Neural cell (in vitro differentiated cells): ENCODE measurements around the gene CLC. TPM values are rescaled to one million over a fixed set of nuclear protein-coding genes. Genes with fewer than 3 reads are reported as not detected.
A peak's percentile ranks its signal among the peaks of the same experiment; 100 is the strongest.

Source experiments
- H2AFZ ChIP-seq: fragments of 200-600, 300-800 bp; sonication (generic), shearing (Covaris generic); 2 replicates; pipeline ENCODE4 v1.6.0; 2014; ENCODE audit warnings: low read depth, mild to moderate bottlenecking, antibody characterized with exemption, low read length, moderate library complexity
- H3F3A ChIP-seq: fragments of 200-600 bp; shearing (Covaris generic); 2 replicates; pipeline ENCODE4 v1.6.1; 2016; ENCODE audit warnings: mild to moderate bottlenecking, moderate library complexity, mixed read lengths, antibody characterized with exemption, low read length; ENCODE audit not compliant: insufficient read depth, poor library complexity, severe bottlenecking
- H3K27ac ChIP-seq: fragments of 200-600, 300-800 bp; sonication (generic), shearing (Covaris generic); 2 replicates; pipeline ENCODE4 v1.5.1; 2014; ENCODE audit warnings: mild to moderate bottlenecking, low read length, moderate library complexity
- H3K27me3 ChIP-seq: fragments of 300-800, 200-600 bp; sonication (generic), shearing (Covaris generic); 2 replicates; pipeline ENCODE4 v1.6.0; 2014; ENCODE audit warnings: mild to moderate bottlenecking, low read depth, low read length, moderate library complexity; ENCODE audit not compliant: insufficient read depth
- H3K36me3 ChIP-seq: fragments of 300-800, 200-600 bp; sonication (generic), shearing (Covaris generic); 2 replicates; pipeline ENCODE4 v1.5.1; 2014; ENCODE audit warnings: mild to moderate bottlenecking, antibody characterized with exemption, low read length, moderate library complexity; ENCODE audit not compliant: insufficient read depth
- H3K4me2 ChIP-seq: fragments of 300-800, 200-600 bp; sonication (generic), shearing (Covaris generic); 2 replicates; pipeline ENCODE4 v1.6.0; 2014; ENCODE audit warnings: mild to moderate bottlenecking, low read length
- H3K4me3 ChIP-seq: fragments of 300-800, 200-600 bp; sonication (generic), shearing (Covaris generic); 2 replicates; pipeline ENCODE4 v1.5.1; 2014; ENCODE audit warnings: mild to moderate bottlenecking, low read length, moderate library complexity
- H3K79me2 ChIP-seq: fragments of 200-600 bp; shearing (Covaris generic); replicated peaks from 2 replicates; pipeline ENCODE4 v1.6.0; 2014; ENCODE audit warnings: mild to moderate bottlenecking, low read length, moderate library complexity; ENCODE audit not compliant: insufficient read depth
- H3K9ac ChIP-seq: fragments of 300-800, 200-600 bp; sonication (generic), shearing (Covaris generic); 2 replicates; pipeline ENCODE4 v1.6.1; 2016; ENCODE audit warnings: mild to moderate bottlenecking, low read length, mixed read lengths
- H3K9me2 ChIP-seq: fragments of 200-600 bp; shearing (Covaris generic); 2 replicates; pipeline ENCODE4 v1.6.1; 2016; ENCODE audit warnings: mild to moderate bottlenecking, low read length, mixed read lengths; ENCODE audit not compliant: insufficient read depth
- H3K9me3 ChIP-seq: fragments of 200-600, 300-800 bp; sonication (generic), shearing (Covaris generic); 2 replicates; pipeline ENCODE4 v1.6.1; 2016; ENCODE audit warnings: mild to moderate bottlenecking, mixed run types, low read length, moderate library complexity, mixed read lengths
- H4K20me1 ChIP-seq: fragments of 200-600 bp; shearing (Covaris generic); 2 replicates; pipeline ENCODE4 v1.6.1; 2016; ENCODE audit warnings: mild to moderate bottlenecking, mixed run types; ENCODE audit not compliant: insufficient read depth
- EP300 ChIP-seq: fragments of 450-650 bp; conservative IDR thresholded peaks from 2 replicates; pipeline ENCODE4 v1.6.1; 2014; ENCODE audit warnings: antibody characterized with exemption, mild to moderate bottlenecking, moderate library complexity; ENCODE audit not compliant: poor library complexity, severe bottlenecking
- EZH2 ChIP-seq: fragments of 200-600, 300-800 bp; shearing (Covaris generic), sonication (generic); IDR thresholded peaks from 2 replicates; pipeline ENCODE4 v1.6.1; 2014; ENCODE audit warnings: antibody characterized with exemption, low read length, borderline replicate concordance, mild to moderate bottlenecking; ENCODE audit not compliant: insufficient read depth, poor library complexity, severe bottlenecking
- MXI1 ChIP-seq: fragments of 450-650 bp; conservative IDR thresholded peaks from 2 replicates; pipeline ENCODE4 v1.6.1; 2014; ENCODE audit warnings: antibody characterized with exemption, mild to moderate bottlenecking; ENCODE audit not compliant: poor library complexity, severe bottlenecking
- POLR2AphosphoS5 ChIP-seq: IDR thresholded peaks from 2 replicates; pipeline ENCODE4 v1.6.1; 2012
- RAD21 ChIP-seq: fragments of 450-650 bp; conservative IDR thresholded peaks from 2 replicates; pipeline ENCODE4 v1.6.1; 2014; ENCODE audit warnings: antibody characterized with exemption, mild to moderate bottlenecking, moderate library complexity
- SMC3 ChIP-seq: fragments of 450-650 bp; conservative IDR thresholded peaks from 2 replicates; pipeline ENCODE4 v1.6.1; 2014; ENCODE audit warnings: antibody characterized with exemption, mild to moderate bottlenecking, moderate library complexity; ENCODE audit not compliant: poor library complexity
- TAF1 ChIP-seq: IDR thresholded peaks from 2 replicates; pipeline ENCODE4 v1.6.1; 2012; ENCODE audit warnings: low read depth
- polyA plus RNA-seq: library from polyadenylated mRNA; depleted of rRNA; stranded (reverse); fragments of >200 nt; gene quantifications from 2 replicates; pipeline ENCODE4 v1.2.3, GENCODE V29; 2014
- TF ChIP-seq, protein P1 (sequence below): IDR thresholded peaks from 2 replicates; pipeline ENCODE4 v1.6.1; 2012; ENCODE audit warnings: borderline replicate concordance
- TF ChIP-seq, protein P2 (sequence below): fragments of 450-650 bp; IDR thresholded peaks from 2 replicates; pipeline ENCODE4 v1.5.1; 2014; ENCODE audit warnings: antibody characterized with exemption, mild to moderate bottlenecking, moderate library complexity; ENCODE audit not compliant: poor library complexity, severe bottlenecking

The CLC gene
- polyA plus RNA-seq, 1 donor from 2014 or later, result 1.1 TPM

DNA sequence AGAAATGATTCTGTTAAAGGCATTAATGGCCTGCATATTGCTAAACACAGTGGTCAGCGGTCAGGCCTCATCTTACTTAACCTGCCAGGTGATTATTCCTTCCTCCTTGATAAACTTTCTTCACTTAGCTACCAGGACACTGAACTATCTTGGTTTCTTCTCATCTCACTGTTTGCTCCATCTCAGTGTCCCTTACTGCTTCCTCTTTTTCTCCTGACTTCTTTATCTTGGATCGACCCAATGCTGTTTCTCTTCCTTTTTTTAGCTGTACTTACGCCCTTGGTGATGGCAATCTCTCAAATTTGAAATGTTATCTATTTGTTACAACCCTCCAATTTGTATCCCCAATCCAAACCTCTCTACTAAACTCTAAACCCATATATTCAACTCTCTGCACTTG is 7.8 kb upstream of the CLC start:
- Histone ChIP-seq H3K9ac (no peak overlapping the region), H2AFZ (no peak overlapping the region), H3K79me2 (no peaks in the 10 kb centered on the region), H3K27ac (no peak overlapping the region), H3K9me2 (no peaks in the 10 kb centered on the region), H3K36me3 (no peaks in the 10 kb centered on the region), H3K4me3 (no peak overlapping the region), H3K27me3 (no peaks in the 10 kb centered on the region), H3K9me3 (no peaks in the 10 kb centered on the region), H3K4me2 (no peak overlapping the region), H3F3A (no peaks in the 10 kb centered on the region), H4K20me1 (no peaks in the 10 kb centered on the region)
- no peak for TF ChIP-seq RAD21
- TF ChIP-seq, protein P1, sequence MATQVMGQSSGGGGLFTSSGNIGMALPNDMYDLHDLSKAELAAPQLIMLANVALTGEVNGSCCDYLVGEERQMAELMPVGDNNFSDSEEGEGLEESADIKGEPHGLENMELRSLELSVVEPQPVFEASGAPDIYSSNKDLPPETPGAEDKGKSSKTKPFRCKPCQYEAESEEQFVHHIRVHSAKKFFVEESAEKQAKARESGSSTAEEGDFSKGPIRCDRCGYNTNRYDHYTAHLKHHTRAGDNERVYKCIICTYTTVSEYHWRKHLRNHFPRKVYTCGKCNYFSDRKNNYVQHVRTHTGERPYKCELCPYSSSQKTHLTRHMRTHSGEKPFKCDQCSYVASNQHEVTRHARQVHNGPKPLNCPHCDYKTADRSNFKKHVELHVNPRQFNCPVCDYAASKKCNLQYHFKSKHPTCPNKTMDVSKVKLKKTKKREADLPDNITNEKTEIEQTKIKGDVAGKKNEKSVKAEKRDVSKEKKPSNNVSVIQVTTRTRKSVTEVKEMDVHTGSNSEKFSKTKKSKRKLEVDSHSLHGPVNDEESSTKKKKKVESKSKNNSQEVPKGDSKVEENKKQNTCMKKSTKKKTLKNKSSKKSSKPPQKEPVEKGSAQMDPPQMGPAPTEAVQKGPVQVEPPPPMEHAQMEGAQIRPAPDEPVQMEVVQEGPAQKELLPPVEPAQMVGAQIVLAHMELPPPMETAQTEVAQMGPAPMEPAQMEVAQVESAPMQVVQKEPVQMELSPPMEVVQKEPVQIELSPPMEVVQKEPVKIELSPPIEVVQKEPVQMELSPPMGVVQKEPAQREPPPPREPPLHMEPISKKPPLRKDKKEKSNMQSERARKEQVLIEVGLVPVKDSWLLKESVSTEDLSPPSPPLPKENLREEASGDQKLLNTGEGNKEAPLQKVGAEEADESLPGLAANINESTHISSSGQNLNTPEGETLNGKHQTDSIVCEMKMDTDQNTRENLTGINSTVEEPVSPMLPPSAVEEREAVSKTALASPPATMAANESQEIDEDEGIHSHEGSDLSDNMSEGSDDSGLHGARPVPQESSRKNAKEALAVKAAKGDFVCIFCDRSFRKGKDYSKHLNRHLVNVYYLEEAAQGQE, result no peak
- TF ChIP-seq TAF1, result no peak
- no peak for TF ChIP-seq EZH2
- no peak for TF ChIP-seq EP300
- no peak for TF ChIP-seq MXI1
- TF ChIP-seq POLR2AphosphoS5, result no peak
- TF ChIP-seq, protein P2, sequence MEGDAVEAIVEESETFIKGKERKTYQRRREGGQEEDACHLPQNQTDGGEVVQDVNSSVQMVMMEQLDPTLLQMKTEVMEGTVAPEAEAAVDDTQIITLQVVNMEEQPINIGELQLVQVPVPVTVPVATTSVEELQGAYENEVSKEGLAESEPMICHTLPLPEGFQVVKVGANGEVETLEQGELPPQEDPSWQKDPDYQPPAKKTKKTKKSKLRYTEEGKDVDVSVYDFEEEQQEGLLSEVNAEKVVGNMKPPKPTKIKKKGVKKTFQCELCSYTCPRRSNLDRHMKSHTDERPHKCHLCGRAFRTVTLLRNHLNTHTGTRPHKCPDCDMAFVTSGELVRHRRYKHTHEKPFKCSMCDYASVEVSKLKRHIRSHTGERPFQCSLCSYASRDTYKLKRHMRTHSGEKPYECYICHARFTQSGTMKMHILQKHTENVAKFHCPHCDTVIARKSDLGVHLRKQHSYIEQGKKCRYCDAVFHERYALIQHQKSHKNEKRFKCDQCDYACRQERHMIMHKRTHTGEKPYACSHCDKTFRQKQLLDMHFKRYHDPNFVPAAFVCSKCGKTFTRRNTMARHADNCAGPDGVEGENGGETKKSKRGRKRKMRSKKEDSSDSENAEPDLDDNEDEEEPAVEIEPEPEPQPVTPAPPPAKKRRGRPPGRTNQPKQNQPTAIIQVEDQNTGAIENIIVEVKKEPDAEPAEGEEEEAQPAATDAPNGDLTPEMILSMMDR, result no peak
- TF ChIP-seq SMC3, result no peak

DNA sequence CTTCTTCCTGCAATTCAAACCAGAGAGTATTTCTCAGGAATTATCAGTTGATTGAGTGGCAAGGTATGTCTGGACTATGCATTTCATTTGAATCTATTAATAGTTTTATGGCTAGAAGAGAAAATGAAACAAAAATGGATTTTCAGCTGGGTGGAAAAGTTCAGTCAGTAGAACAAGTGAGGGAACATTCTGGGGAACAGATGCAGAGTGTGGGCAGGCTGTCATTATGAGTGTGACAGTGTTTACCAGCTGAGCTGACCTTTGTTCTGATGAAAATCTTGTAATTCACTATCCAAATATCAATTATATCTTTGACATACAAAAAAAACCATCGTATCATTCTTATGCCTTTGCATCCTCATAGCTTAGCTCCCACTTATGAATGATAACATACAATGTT is 2.6 kb upstream of the CLC start:
- no peak overlapping the region for H3K9ac ChIP-seq
- no peak overlapping the region for H3K4me3 ChIP-seq
- H3K9me2 ChIP-seq, result no peaks in the 10 kb centered on the region
- TF ChIP-seq EP300 (no peak), TAF1 (no peak), MXI1 (no peak), POLR2AphosphoS5 (no peak), SMC3 (no peak), EZH2 (no peak), RAD21 (no peak)
- TF ChIP-seq, protein P1, result no peak
- TF ChIP-seq, protein P2, result no peak
- no peak overlapping the region for H3K4me2 ChIP-seq
- H3K36me3 ChIP-seq, result no peaks in the 10 kb centered on the region
- H3K27me3 ChIP-seq, result no peaks in the 10 kb centered on the region
- H3K9me3 ChIP-seq, result no peaks in the 10 kb centered on the region
- peak overlapping the region; percentile 32 for H3K27ac ChIP-seq
- H4K20me1 ChIP-seq, result no peaks in the 10 kb centered on the region
- H3K79me2 ChIP-seq, result no peaks in the 10 kb centered on the region
- no peak overlapping the region for H2AFZ ChIP-seq
- no peaks in the 10 kb centered on the region for H3F3A ChIP-seq
